K562 (cell line): ENCODE measurements around the gene TMEM123. TPM values are rescaled to one million over a fixed set of nuclear protein-coding genes. Genes with fewer than 3 reads are reported as not detected.

ENCODE experiments used
- ATAC-seq: fragments of 200-7000 bp; cut with Tn5 transposase; 3 replicates; pipeline ENCODE4 v1.9.1; 2020; ENCODE audit warnings: moderate library complexity
- BruUV-seq: library from RNA; stranded (reverse); fragments of 400-500 nt; replicated peaks from 2 replicates; lab custom pipeline; 2021; lab: Mats Ljungman, UMichigan
- CTCF ChIA-PET: fragments of 300-600 bp; formaldehyde crosslinking; extraction: SDS; loops from one replicate; lab custom pipeline; 2021; ENCODE audit warnings: low intra/inter-chr PET ratio; lab: Yijun Ruan, JAX
- POLR2A ChIA-PET: fragments of 300-600, 350-650 bp; sonication (Branson Sonifier 250); formaldehyde crosslinking; extraction: SDS; loops from one replicate; lab custom pipeline; 2021; ENCODE audit warnings: antibody characterized with exemption, inconsistent platforms; lab: Yijun Ruan, JAX
- DNase-seq, 4 experiments: peaks; one replicate each; pipeline versions ENCODE4 v3.0.0 to v3.0.0-alpha.2; 2011 to 2018; ENCODE audit warnings: low spot score in 3 of 4, mixed read lengths in 3 of 4; ENCODE audit errors: extremely low read depth in 1 of 4
- FAIRE-seq: peaks from 2 replicates; lab custom pipeline; 2011; peaks lifted over from hg19 to GRCh38; lab: Jason Lieb, UNC
- H2AFZ ChIP-seq: 2 replicates; pipeline ENCODE4 v1.6.0; 2011; ENCODE audit warnings: low read depth, low read length, control low read depth, inconsistent platforms
- H3K27ac ChIP-seq: fragments of 200-600 bp; 3 replicates; pipeline ENCODE4 v1.8.0; 2011; ENCODE audit warnings: low read depth, mild to moderate bottlenecking, control low read depth, inconsistent platforms, low read length, moderate library complexity, mixed read lengths; ENCODE audit errors: extremely low read depth
- H3K27me3 ChIP-seq, 2 experiments: fragments of 300-600 bp in 1 of 2; 2 replicates in 1 of 2; 3 replicates in 1 of 2; pipeline versions ENCODE4 v1.6.0 to v1.8.0; 2011; ENCODE audit warnings: inconsistent platforms in 2 of 2, low read length in 2 of 2, mild to moderate bottlenecking in 1 of 2, mixed read lengths in 1 of 2, moderate library complexity in 1 of 2; ENCODE audit not compliant: control insufficient read depth in 2 of 2, insufficient read depth in 2 of 2
- H3K36me3 ChIP-seq: fragments of 300-600 bp; 3 replicates; pipeline ENCODE4 v1.8.0; 2011; ENCODE audit warnings: mild to moderate bottlenecking, low read length, inconsistent platforms; ENCODE audit not compliant: control insufficient read depth, insufficient read depth
- H3K4me1 ChIP-seq, 2 experiments: fragments of 200-600 bp in 1 of 2; replicated peaks in 1 of 2; 2 replicates in 1 of 2; 3 replicates in 1 of 2; pipeline versions ENCODE4 v1.5.1 to v1.8.0; 2011; ENCODE audit warnings: inconsistent platforms in 2 of 2, low read length in 2 of 2, mild to moderate bottlenecking in 1 of 2, mixed read lengths in 1 of 2, moderate library complexity in 1 of 2; ENCODE audit not compliant: control insufficient read depth in 2 of 2, insufficient read depth in 2 of 2
- H3K4me2 ChIP-seq: 2 replicates; pipeline ENCODE4 v1.6.1; 2011; ENCODE audit warnings: low read length, control low read depth, inconsistent platforms, mixed read lengths; ENCODE audit not compliant: insufficient read depth
- H3K4me3 ChIP-seq: fragments of 200-600 bp; sonication (generic), shearing (Covaris generic); 2 replicates; pipeline ENCODE4 v1.5.1; 2016; ENCODE audit warnings: control low read depth, inconsistent platforms
- H3K79me2 ChIP-seq: fragments of 200-600 bp; 3 replicates; pipeline ENCODE4 v1.8.0; 2011; ENCODE audit warnings: low read length, inconsistent platforms; ENCODE audit not compliant: control insufficient read depth, insufficient read depth
- H3K9ac ChIP-seq, 2 experiments: 2 replicates each; pipeline versions ENCODE4 v1.6.0 to v1.6.1; 2011; ENCODE audit warnings: low read depth in 2 of 2, low read length in 2 of 2, control low read depth in 1 of 2, inconsistent platforms in 1 of 2, mild to moderate bottlenecking in 1 of 2, mixed read lengths in 1 of 2; ENCODE audit not compliant: insufficient read depth in 1 of 2
- H3K9me1 ChIP-seq: one replicate; pipeline ENCODE4 v1.6.0; 2011; ENCODE audit warnings: inconsistent platforms, mild to moderate bottlenecking, low read length, moderate library complexity; ENCODE audit not compliant: control insufficient read depth, insufficient read depth
- H3K9me3 ChIP-seq: replicated peaks from 2 replicates; pipeline ENCODE4 v1.5.1; 2011; ENCODE audit warnings: low read depth, low read length, inconsistent platforms; ENCODE audit not compliant: control insufficient read depth, insufficient read depth
- H4K20me1 ChIP-seq: replicated peaks from 2 replicates; pipeline ENCODE4 v1.6.1; 2011; ENCODE audit warnings: low read length, inconsistent platforms, mixed read lengths; ENCODE audit not compliant: control insufficient read depth, insufficient read depth
- BRD9 ChIP-seq: fragments of 450-650 bp; IDR thresholded peaks from 2 replicates; pipeline ENCODE4 v1.6.1; 2018; ENCODE audit warnings: low read depth; ENCODE audit not compliant: partially characterized antibody
- CBFA2T2 ChIP-seq: fragments of 450-650 bp; conservative IDR thresholded peaks from 2 replicates; pipeline ENCODE4 v1.6.1; 2017; ENCODE audit warnings: mild to moderate bottlenecking
- CBX5 ChIP-seq: IDR thresholded peaks from 2 replicates; pipeline ENCODE4 v1.6.1; 2014; ENCODE audit warnings: low read depth, borderline replicate concordance
- FOXK2 ChIP-seq, 2 experiments: fragments of 450-650 bp; IDR thresholded peaks in 1 of 2; conservative IDR thresholded peaks in 1 of 2; 2 replicates each; pipeline ENCODE4 v1.6.1; 2016; ENCODE audit warnings: low read depth in 2 of 2, mild to moderate bottlenecking in 1 of 2
- HEY1 ChIP-seq: fragments of 250-450 bp; sonication (Bioruptor Pico); IDR thresholded peaks from 2 replicates; pipeline ENCODE4 v1.5.0; 2020; ENCODE audit warnings: mild to moderate bottlenecking, moderate library complexity, borderline replicate concordance
- MAZ ChIP-seq, 2 experiments: fragments of 450-650 bp in 1 of 2; sonication (generic) in 1 of 2; formaldehyde crosslinking; IDR thresholded peaks in 1 of 2; conservative IDR thresholded peaks in 1 of 2; 2 replicates each; pipeline versions ENCODE4 v1.4.0 to v1.5.0; 2020; ENCODE audit warnings: mild to moderate bottlenecking in 1 of 2, missing genetic modification reagents in 1 of 2
- MECOM ChIP-seq: fragments of 250-450 bp; sonication (Bioruptor Pico); IDR thresholded peaks from 2 replicates; pipeline ENCODE4 v1.8.0; 2022; ENCODE audit warnings: inconsistent platforms
- POLR3G ChIP-seq: IDR thresholded peaks from 2 replicates; pipeline ENCODE4 v1.6.1; 2011; ENCODE audit not compliant: insufficient read length, insufficient replicate concordance; ENCODE audit errors: extremely low read depth
- RBM34 ChIP-seq: fragments of 200-400 bp; formaldehyde crosslinking; IDR thresholded peaks from 2 replicates; pipeline ENCODE4 v1.6.1; 2018; ENCODE audit warnings: low read length, borderline replicate concordance; ENCODE audit not compliant: insufficient read depth
- TCF7 ChIP-seq: sonication (generic); IDR thresholded peaks from 2 replicates; pipeline ENCODE4 v1.6.1; 2016; ENCODE audit warnings: antibody characterized with exemption, borderline replicate concordance
- ZFP91 ChIP-seq: sonication (generic); formaldehyde crosslinking; IDR thresholded peaks from 2 replicates; pipeline ENCODE4 v1.8.0; 2022; ENCODE audit warnings: mild to moderate bottlenecking, missing genetic modification reagents
- ZNF224 ChIP-seq: sonication (generic); formaldehyde crosslinking; IDR thresholded peaks from 2 replicates; pipeline ENCODE4 v1.8.0; 2022; ENCODE audit warnings: mild to moderate bottlenecking, missing genetic modification reagents
- ZSCAN32 ChIP-seq: fragments of 450-650 bp; formaldehyde crosslinking; IDR thresholded peaks from 2 replicates; pipeline ENCODE4 v1.4.0; 2020; ENCODE audit warnings: mild to moderate bottlenecking, moderate library complexity
- ZZZ3 ChIP-seq: fragments of 450-650 bp; IDR thresholded peaks from 2 replicates; pipeline ENCODE4 v1.6.1; 2016; ENCODE audit warnings: antibody characterized with exemption, mild to moderate bottlenecking, moderate library complexity
- WGBS: fragments of 100-300 bp; shearing (Covaris generic); methylation state at CpG from one replicate; pipeline ENCODE4 v1.1.6; 2016; ENCODE audit warnings: low coverage, mixed read lengths; ENCODE audit not compliant: insufficient coverage; ENCODE audit errors: missing lambda C conversion rate; 5-methylcytosine and 5-hydroxymethylcytosine counted together
- in situ Hi-C: fragments of 300-500 bp; cut with MboI; formaldehyde crosslinking; loops from 4 replicates; pipeline ENCODE4 v1.15.0; 2018; ENCODE audit warnings: inconsistent platforms, mixed read lengths
- intact Hi-C: fragments of 100-400 bp; cut with micrococcal nuclease; formaldehyde crosslinking; loops from 2 replicates; pipeline ENCODE4 v1.14.2; 2022
- polyA plus RNA-seq, 8 experiments: library from polyadenylated mRNA; depleted of rRNA in 4 of 8; stranded (reverse) in 5 of 8; unstranded in 3 of 8; fragments of >200 nt; fragmentation: Nextera tagmentation in 2 of 8; fragmentation: Illumina TruSeq in 1 of 8; extraction: Ambion mirVana in 2 of 8; extraction: Trizol in 1 of 8; gene quantifications; 2 replicates each; pipeline versions ENCODE4 v1.2.1 to v1.2.3, GENCODE V29; 2011 to 2014; ENCODE audit warnings: inconsistent platforms in 1 of 8, missing spikeins in 1 of 8
- total RNA-seq, 7 experiments: library from RNA; depleted of rRNA in 6 of 7; stranded (reverse); fragments of >200 nt in 6 of 7; fragmentation: Illumina TruSeq in 2 of 7; extraction: Trizol in 2 of 7; gene quantifications; 2 replicates each; pipeline versions ENCODE4 v1.2.1 to v1.2.3, GENCODE V29; 2011 to 2021; ENCODE audit warnings: low replicate concordance in 1 of 7

The TMEM123 gene
- total and polyA plus RNA-seq, 9 of the 15 experiments (the other 6 are each of a cell fraction or from before 2014, with no cell fraction given): 19.8 to 344 (median 82.4) TPM

GRCh38 chr11:102478673-102479299, 26.2 kb upstream of the TMEM123 start:
- DNase-seq (no peak), FAIRE-seq (no peak), ATAC-seq (no peak)
- Histone ChIP-seq H3K4me3 (no peak overlapping the region), H3K4me2 (no peak overlapping the region), H3K79me2 (no peaks in the 10 kb centered on the region), H3K27me3 (no peaks in the 10 kb centered on the region), H2AFZ (no peak overlapping the region), H3K9ac (no peak overlapping the region), H4K20me1 (no peaks in the 10 kb centered on the region), H3K36me3 (no peaks in the 10 kb centered on the region), H3K9me3 (no peaks in the 10 kb centered on the region), H3K9me1 (no peaks in the 10 kb centered on the region), H3K27ac (no peak overlapping the region), H3K4me1 (peaks cover 4 to 18% of the 10 kb centered on the region in 2 experiments; a peak in 4 of 5 replicates)
- ChIA-PET CTCF (no interaction called here), POLR2A (no interaction called here)
- intact Hi-C loops (loop anchor here (5.0 kb wide), 1 partner anchor 86 kb away; no protein-coding TSS in a partner anchor), in situ Hi-C loops (no loop called here)
- no TSS peak for BruUV-seq
- WGBS: 25% methylated on average over 1 of the region's 1 CpG
- TF ChIP-seq POLR3G (no peak), ZFP91 (CRISPR knock-in tag) (no peak), MECOM (no peak), TCF7 (no peak), RBM34 (no peak), ZZZ3 (no peak), BRD9 (no peak), CBX5 (no peak), FOXK2 (conservative IDR thresholded peaks at IDR 0.05 in 1 of 2, IDR thresholded peaks at IDR 0.05 in 1 of 2; ENCODE audit: low read depth in 2 of 2) (no peak), MAZ (CRISPR knock-in tag; conservative IDR thresholded peaks at IDR 0.05 in 1 of 2, IDR thresholded peaks at IDR 0.05 in 1 of 2) (no peak), ZSCAN32 (no peak), CBFA2T2 (no peak), HEY1 (CRISPR knock-in tag) (no peak), ZNF224 (no peak)
